ENCODE results near the gene DENND11.
"Not testable (repeated sequence)": the region's sequence is repeated elsewhere in the genome, so short reads cannot be mapped to it uniquely, and the experiment has no call there.

The DENND11 gene

GRCh38 chr7:141706239-141707064, 4.5 kb upstream of the DENND11 start:
- DNase-seq (ENCODE audit: low read depth), result no peak

GRCh38 chr7:141704741-141705140, 2.8 kb upstream of the DENND11 start:
- DNase-seq (ENCODE audit: low read depth), result no peak

- no peak for DNase-seq (ENCODE audit: low read depth)
These were observed 2.1 kb upstream of the DENND11 start for GRCh38 chr7:141704112-141704511.

GRCh38 chr7:141702892-141703291, 926 bp upstream of the DENND11 start:
- no peak for DNase-seq (ENCODE audit: low read depth)

GRCh38 chr7:141701489-141702046, 398 bp downstream of the DENND11 start:
- peak; percentile 60 for DNase-seq (ENCODE audit: low read depth)

- no peak for DNase-seq (ENCODE audit: low read depth)
These were observed 1.1 kb downstream of the DENND11 start for GRCh38 chr7:141700848-141701371.

GRCh38 chr7:141700296-141700847, 1.6 kb downstream of the DENND11 start:
- no peak for DNase-seq (ENCODE audit: low read depth)

- no peak for DNase-seq (ENCODE audit: low read depth)
These were observed 2.1 kb downstream of the DENND11 start for GRCh38 chr7:141699860-141700259.

GRCh38 chr7:141698247-141699015, 3.5 kb downstream of the DENND11 start:
- no peak for DNase-seq (ENCODE audit: low read depth)

GRCh38 chr7:141697211-141697871, 4.6 kb downstream of the DENND11 start:
- DNase-seq (ENCODE audit: low read depth), result no peak

- DNase-seq (ENCODE audit: low read depth), result no peak
These were observed 5.6 kb downstream of the DENND11 start for GRCh38 chr7:141696348-141696747.

- DNase-seq (ENCODE audit: low read depth), result no peak
These were observed 6.1 kb downstream of the DENND11 start for GRCh38 chr7:141695803-141696289.

- DNase-seq (ENCODE audit: low read depth), result no peak
These were observed 8.9 kb downstream of the DENND11 start for GRCh38 chr7:141693082-141693481.

GRCh38 chr7:141691961-141692360, 10.0 kb downstream of the DENND11 start:
- DNase-seq (ENCODE audit: low read depth), result no peak

GRCh38 chr7:141691540-141691939, 10.4 kb downstream of the DENND11 start:
- DNase-seq (ENCODE audit: low read depth), result no peak

- not testable (repeated sequence) for DNase-seq (ENCODE audit: low read depth)
These were observed 12.7 kb downstream of the DENND11 start for GRCh38 chr7:141689072-141689825.

GRCh38 chr7:141688043-141688442, 13.9 kb downstream of the DENND11 start:
- no peak for DNase-seq (ENCODE audit: low read depth)

GRCh38 chr7:141686670-141687069, 15.3 kb downstream of the DENND11 start:
- DNase-seq (ENCODE audit: low read depth), result no peak

GRCh38 chr7:141686074-141686473, 15.9 kb downstream of the DENND11 start:
- no peak for DNase-seq (ENCODE audit: low read depth)

- DNase-seq (ENCODE audit: low read depth), result no peak
These were observed 16.5 kb downstream of the DENND11 start for GRCh38 chr7:141685285-141686023.
